RWPE1 (cell line): Measurements from ENCODE around the gene TEK.
"Not testable (repeated sequence)": the region's sequence is repeated elsewhere in the genome, so short reads cannot be mapped to it uniquely, and the experiment has no call there.

Source experiments
- CTCF ChIA-PET: fragments of 350-600 bp; sonication (Branson Sonifier 250); formaldehyde crosslinking; extraction: SDS; loops from one replicate; lab custom pipeline; 2021; lab: Yijun Ruan, JAX
- POLR2A ChIA-PET: fragments of 400-600 bp; formaldehyde crosslinking; extraction: SDS; loops from one replicate; lab custom pipeline; 2020; ENCODE audit warnings: antibody characterized with exemption; ENCODE audit not compliant: low non-redundant PET; lab: Yijun Ruan, JAX
- DNase-seq: peaks from one replicate; pipeline ENCODE4 v3.0.0; 2012; ENCODE audit warnings: low spot score
- H3K27ac ChIP-seq: fragments of 450-650 bp; 2 replicates; pipeline ENCODE4 v1.5.1; 2017
- TF ChIP-seq, protein P1 (sequence below): fragments of 450-650 bp; conservative IDR thresholded peaks from 2 replicates; pipeline ENCODE4 v1.5.1; 2017; ENCODE audit warnings: low read depth, mild to moderate bottlenecking

Gene TEK

DNA sequence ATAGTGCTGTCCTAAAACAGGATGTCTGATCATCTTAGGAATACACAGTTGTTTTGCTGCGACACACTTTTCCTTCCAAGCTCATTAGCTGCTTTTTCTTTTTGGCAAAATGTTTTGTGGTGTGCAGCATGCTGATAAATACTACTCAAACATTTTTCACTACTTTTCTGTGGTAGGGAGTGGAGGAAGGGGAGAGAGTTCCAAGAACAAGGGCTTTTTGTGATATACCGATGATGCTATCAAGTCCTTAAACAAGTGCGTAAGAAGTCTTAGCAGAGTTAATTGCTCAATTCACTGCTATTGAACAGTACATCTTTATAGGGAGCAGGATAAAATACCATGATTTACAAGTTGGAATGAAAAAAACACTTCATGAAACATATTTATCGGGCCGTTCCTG, 23.6 kb upstream of the TEK start:
- no peak for DNase-seq
- TF ChIP-seq, protein P1, sequence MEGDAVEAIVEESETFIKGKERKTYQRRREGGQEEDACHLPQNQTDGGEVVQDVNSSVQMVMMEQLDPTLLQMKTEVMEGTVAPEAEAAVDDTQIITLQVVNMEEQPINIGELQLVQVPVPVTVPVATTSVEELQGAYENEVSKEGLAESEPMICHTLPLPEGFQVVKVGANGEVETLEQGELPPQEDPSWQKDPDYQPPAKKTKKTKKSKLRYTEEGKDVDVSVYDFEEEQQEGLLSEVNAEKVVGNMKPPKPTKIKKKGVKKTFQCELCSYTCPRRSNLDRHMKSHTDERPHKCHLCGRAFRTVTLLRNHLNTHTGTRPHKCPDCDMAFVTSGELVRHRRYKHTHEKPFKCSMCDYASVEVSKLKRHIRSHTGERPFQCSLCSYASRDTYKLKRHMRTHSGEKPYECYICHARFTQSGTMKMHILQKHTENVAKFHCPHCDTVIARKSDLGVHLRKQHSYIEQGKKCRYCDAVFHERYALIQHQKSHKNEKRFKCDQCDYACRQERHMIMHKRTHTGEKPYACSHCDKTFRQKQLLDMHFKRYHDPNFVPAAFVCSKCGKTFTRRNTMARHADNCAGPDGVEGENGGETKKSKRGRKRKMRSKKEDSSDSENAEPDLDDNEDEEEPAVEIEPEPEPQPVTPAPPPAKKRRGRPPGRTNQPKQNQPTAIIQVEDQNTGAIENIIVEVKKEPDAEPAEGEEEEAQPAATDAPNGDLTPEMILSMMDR: no peak
- H3K27ac ChIP-seq: no peak overlapping the region
- CTCF ChIA-PET: no interaction called here
- POLR2A ChIA-PET: no interaction called here

DNA sequence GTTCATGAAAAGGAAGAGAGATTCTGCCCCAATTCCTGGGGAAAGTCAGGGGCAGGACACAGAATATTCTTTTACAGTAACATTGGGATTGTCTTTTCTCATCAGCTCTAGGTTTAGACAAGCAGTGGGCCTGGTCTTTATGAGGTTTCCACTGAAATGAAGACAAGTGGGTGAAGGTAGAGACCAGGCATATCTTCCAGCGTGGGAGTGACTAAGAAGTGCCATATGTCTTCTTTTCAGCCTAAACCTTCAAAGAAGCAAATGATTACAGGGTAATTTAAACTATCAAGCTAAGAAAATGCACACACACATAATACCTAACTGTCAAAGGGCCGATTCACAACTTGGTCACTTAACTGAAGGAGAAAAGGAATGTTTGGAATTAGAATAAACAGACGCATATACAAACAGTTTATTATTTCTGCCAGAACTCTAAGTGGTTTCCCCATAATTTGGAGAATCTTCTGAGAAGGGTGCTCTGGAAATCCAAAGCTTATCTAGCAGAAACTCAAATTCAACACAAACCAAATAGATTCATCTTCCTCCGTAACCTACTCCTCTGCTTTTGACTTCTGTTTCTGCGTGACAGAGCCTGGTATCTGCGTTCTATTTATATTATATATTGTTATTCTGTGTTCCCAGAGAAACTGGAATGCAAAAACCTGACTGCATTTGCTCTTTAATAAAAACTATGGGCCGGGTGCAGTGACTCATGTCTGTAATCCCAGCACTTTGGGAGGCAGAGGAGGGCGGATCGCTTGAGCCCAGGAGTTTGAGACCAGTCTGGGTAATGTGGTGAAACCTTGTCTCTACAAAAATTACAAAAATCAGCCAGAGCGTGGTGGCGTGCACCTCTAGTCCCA, 22.0 kb upstream of the TEK start:
- no peak for DNase-seq
- ChIA-PET CTCF (no interaction called here), POLR2A (no interaction called here)
- TF ChIP-seq, protein P1: no peak
- H3K27ac ChIP-seq: no peak overlapping the region

DNA sequence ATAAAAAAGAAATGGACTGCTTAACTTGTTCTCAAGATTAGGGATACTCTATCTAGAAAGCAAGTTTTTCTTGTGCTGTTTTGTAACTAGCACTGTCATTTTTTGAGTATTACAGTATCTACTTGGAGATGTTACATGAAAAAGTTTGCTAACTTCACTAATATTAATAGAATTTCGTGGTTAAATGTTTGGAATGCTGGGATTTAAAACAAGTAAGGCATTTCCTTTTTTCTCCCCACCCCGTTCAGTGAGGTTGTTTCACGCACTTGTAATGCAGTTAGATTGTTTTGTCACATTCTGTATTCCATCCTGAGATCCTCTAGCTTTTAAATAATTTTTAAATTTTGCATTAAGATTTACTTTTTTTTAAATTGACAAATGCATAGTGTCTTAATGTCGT, 20.0 kb upstream of the TEK start:
- H3K27ac ChIP-seq: no peak overlapping the region
- CTCF ChIA-PET: no interaction called here
- POLR2A ChIA-PET: no interaction called here
- TF ChIP-seq, protein P1: no peak
- DNase-seq: no peak

DNA sequence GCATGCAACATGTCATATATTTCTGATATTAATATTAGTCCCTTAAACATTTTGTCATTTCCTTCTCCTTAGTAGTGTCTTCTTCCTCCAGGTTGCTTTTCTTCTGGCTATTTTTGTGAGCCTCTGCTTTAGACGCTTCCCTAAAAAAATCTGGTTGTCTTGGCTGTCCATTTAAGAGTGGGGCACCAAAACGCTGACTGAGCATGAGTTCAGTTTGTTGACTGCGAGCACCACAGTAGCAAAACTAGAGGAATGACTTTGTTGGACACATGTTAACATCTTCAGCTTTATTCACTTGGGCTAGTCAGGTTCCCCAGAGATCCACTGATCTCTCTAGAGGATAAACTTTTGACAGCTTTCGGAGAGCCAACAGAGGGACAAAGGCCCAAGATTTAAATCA, 19.3 kb upstream of the TEK start:
- H3K27ac ChIP-seq: no peak overlapping the region
- TF ChIP-seq, protein P1: no peak
- no peak for DNase-seq
- ChIA-PET POLR2A (no interaction called here), CTCF (no interaction called here)

DNA sequence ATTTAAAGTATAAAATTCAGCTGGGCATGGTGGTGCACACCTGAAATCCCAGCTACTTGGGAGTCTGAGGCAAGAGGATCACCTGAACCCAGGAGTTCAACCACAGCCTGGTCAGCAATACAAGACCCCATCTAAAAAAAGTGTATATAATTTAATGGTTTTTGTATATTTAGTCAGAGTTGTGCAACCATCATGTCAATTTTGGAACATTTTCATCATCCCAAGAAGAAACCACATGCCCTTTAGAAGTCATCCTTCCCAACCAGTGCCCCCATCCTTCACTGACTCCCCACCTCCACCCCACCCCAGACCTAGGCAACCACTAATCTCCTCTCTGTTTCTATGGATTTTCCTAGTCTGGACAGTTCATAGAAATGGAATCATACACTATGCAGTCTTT, 18.8 kb upstream of the TEK start:
- POLR2A ChIA-PET: no interaction called here
- TF ChIP-seq, protein P1: no peak
- no peak overlapping the region for H3K27ac ChIP-seq
- DNase-seq: no peak
- CTCF ChIA-PET: no interaction called here

DNA sequence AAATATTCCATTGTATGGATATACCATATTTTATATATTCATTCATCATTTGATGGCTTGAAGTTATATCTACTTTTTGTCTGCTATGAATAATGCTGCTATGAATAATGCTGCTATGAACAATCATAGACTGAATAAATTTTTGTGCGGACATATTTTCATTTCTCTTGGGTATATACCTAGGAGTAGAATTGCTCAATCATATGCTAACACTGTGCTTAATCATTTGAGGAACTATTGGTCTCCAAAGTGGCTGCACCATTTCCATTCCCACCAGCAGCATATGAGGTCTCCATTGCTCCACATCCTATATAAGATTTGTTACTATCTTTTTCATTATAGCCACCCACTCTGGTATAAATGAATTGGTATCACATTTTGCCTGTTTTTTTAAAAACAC, 18.3 kb upstream of the TEK start:
- CTCF ChIA-PET: interaction anchor here (0.7 kb wide), 1 partner anchor 125 kb away, joined by 5 read pairs; no protein-coding TSS in a partner anchor
- TF ChIP-seq, protein P1: no peak
- no peak for DNase-seq
- H3K27ac ChIP-seq: no peak overlapping the region
- POLR2A ChIA-PET: no interaction called here

DNA sequence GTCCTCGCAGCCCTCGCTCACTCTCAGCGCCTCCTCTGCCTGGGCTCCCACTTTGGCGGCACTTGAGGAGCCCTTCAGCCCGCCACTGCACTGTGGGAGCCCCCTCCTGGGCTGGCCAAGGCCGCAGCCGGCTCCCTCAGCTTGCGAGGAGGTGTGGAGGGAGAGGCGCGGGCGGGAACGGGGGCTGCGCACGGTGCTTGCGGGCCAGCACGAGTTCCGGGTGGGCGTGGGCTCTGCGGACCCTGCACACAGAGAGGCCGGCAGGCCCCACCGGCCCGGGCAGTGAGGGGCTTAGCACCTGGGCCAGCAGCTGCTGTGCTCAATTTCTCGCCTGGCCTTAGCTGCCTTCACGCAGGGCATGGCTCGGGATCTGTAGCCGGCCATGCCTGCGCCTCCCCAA, 16.5 kb upstream of the TEK start:
- CTCF ChIA-PET, DNase-seq, H3K27ac ChIP-seq, POLR2A ChIA-PET: not testable (repeated sequence)

DNA sequence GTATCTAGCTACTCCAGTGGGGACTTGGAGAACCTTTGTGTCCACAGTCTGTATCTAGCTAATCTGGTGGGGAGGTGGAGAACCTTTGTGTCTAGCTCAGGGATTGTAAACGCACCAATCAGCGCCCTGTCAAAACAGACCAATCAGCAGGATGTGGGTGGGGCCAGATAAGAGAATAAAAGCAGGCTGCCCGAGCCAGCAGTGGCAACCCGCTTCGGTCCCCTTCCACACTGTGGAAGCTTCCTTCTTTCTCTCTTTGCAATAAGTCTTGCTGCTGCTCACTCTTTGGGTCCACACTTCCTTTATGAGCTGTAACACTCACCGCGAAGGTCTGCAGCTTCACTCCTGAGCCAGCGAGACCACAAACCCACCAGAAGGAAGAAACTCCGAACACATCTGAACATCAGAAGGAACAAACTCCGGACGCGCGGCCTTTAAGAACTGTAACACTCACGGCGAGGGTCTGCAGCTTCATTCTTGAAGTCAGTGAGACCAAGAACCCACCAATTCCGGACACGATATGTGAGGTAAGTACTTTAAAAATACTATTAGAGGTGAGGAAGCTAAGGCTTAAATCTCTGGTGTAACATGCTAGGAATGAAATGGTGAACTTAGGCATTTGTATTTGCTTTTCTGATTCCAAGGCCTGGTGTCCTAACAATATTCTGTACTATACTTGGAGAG, 15.5 kb upstream of the TEK start:
- POLR2A ChIA-PET, H3K27ac ChIP-seq, CTCF ChIA-PET, DNase-seq: not testable (repeated sequence)
